ENCODE results near the gene ATP11C.

DNA sequence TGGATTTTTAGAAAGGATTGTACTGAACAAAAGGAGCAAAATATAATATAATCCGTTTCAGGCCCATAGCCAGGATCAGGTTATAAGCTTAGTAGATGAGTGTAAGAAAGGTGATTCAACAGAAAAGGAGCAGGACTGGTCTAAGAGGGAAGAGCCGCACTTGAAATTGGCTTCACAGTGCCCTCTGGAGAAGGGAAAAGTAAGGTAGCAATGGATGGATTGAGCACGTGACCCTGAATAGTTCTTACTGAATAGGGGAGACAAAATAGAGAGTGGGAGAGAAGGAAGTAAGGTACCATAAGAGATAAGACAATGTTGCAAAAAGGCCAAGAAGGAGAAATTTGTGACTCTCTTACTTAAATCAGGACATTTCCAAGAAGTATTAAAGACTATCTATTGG is 16.9 kb upstream of the ATP11C start:
- no peak for TF ChIP-seq CEBPB (IDR thresholded peaks at IDR 0.05; ENCODE audit: low read depth, low read length)
- TF ChIP-seq, protein P1, sequence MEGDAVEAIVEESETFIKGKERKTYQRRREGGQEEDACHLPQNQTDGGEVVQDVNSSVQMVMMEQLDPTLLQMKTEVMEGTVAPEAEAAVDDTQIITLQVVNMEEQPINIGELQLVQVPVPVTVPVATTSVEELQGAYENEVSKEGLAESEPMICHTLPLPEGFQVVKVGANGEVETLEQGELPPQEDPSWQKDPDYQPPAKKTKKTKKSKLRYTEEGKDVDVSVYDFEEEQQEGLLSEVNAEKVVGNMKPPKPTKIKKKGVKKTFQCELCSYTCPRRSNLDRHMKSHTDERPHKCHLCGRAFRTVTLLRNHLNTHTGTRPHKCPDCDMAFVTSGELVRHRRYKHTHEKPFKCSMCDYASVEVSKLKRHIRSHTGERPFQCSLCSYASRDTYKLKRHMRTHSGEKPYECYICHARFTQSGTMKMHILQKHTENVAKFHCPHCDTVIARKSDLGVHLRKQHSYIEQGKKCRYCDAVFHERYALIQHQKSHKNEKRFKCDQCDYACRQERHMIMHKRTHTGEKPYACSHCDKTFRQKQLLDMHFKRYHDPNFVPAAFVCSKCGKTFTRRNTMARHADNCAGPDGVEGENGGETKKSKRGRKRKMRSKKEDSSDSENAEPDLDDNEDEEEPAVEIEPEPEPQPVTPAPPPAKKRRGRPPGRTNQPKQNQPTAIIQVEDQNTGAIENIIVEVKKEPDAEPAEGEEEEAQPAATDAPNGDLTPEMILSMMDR (conservative IDR thresholded peaks at IDR 0.05; ENCODE audit: low read depth, low read length), result no peak
- TF ChIP-seq, protein P2, sequence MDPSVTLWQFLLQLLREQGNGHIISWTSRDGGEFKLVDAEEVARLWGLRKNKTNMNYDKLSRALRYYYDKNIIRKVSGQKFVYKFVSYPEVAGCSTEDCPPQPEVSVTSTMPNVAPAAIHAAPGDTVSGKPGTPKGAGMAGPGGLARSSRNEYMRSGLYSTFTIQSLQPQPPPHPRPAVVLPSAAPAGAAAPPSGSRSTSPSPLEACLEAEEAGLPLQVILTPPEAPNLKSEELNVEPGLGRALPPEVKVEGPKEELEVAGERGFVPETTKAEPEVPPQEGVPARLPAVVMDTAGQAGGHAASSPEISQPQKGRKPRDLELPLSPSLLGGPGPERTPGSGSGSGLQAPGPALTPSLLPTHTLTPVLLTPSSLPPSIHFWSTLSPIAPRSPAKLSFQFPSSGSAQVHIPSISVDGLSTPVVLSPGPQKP (IDR thresholded peaks at IDR 0.05; ENCODE audit: borderline replicate concordance, low read depth, low read length), result no peak
